Esophagus muscularis mucosa (tissue), 4 donors: ENCODE measurements around the gene RNF8. TPM values are rescaled to one million over a fixed set of nuclear protein-coding genes. Genes with fewer than 3 reads are reported as not detected.

Experiments
- DNase-seq: peaks from one replicate; pipeline ENCODE4 v3.0.0-alpha.2; 2017; ENCODE audit errors: extremely low spot score
- H3K27ac ChIP-seq, 4 donors: fragments of 200-600 bp; sonication (generic); replicated peaks in 1 of 4; 1 replicate in 3 of 4; 2 replicates in 1 of 4; pipeline ENCODE4 v1.5.1; 2016 to 2019; ENCODE audit warnings: mild to moderate bottlenecking in 1 of 4
- H3K27me3 ChIP-seq, 4 donors: fragments of 200-600 bp; sonication (generic); one replicate each; pipeline versions ENCODE4 v1.5.1 to v1.6.0; 2016 to 2019
- H3K36me3 ChIP-seq, 4 donors: fragments of 200-600 bp; sonication (generic); one replicate each; pipeline ENCODE4 v1.5.1; 2016 to 2019
- H3K4me1 ChIP-seq, 4 donors: fragments of 200-600 bp; sonication (generic); one replicate each; pipeline ENCODE4 v1.5.1; 2016 to 2019
- H3K4me3 ChIP-seq, 4 donors: fragments of 200-600 bp; sonication (generic); 1 replicate in 2 of 4; 2 replicates in 2 of 4; pipeline ENCODE4 v1.5.1; 2016 to 2019; ENCODE audit warnings: mild to moderate bottlenecking in 4 of 4, moderate library complexity in 1 of 4
- H3K9me3 ChIP-seq, 4 donors: fragments of 200-600 bp; sonication (generic); 1 replicate in 3 of 4; 2 replicates in 1 of 4; pipeline ENCODE4 v1.5.1; 2016 to 2019
- EP300 ChIP-seq: sonication (generic); formaldehyde crosslinking; IDR thresholded peaks from one replicate; pipeline ENCODE4 v1.6.1; 2017; ENCODE audit warnings: antibody characterized with exemption
- POLR2A ChIP-seq: fragments of 450-650 bp; IDR thresholded peaks from one replicate; pipeline ENCODE4 v1.6.1; 2017; ENCODE audit warnings: antibody characterized with exemption, moderate library complexity, mild to moderate bottlenecking, low read depth
- POLR2AphosphoS5 ChIP-seq, 2 donors: sonication (generic); formaldehyde crosslinking; IDR thresholded peaks; one replicate each; pipeline ENCODE4 v1.6.1; 2017; ENCODE audit warnings: antibody characterized with exemption in 2 of 2
- WGBS: methylation state at CpG from one replicate; pipeline ENCODE4 v1.1.5; 2018; 5-methylcytosine and 5-hydroxymethylcytosine counted together
- intact Hi-C: fragments of 100-400 bp; cut with DNase I; formaldehyde crosslinking; loops from one replicate; pipeline ENCODE4 v1.15.1; 2023
- total RNA-seq, 4 donors: library from RNA; depleted of rRNA; stranded (reverse); fragments of >200 nt; gene quantifications; one replicate each; pipeline versions ENCODE4 v1.1.0 to v1.2.1, GENCODE V29; 2016
- TF ChIP-seq, protein P1 (sequence below), 3 experiments: fragments of 200-600 bp in 2 of 3; fragments of 450-650 bp in 1 of 3; sonication (generic) in 2 of 3; IDR thresholded peaks; one replicate each; pipeline ENCODE4 v1.5.1; 2017 to 2019; ENCODE audit warnings: antibody characterized with exemption in 3 of 3, mild to moderate bottlenecking in 2 of 3, moderate library complexity in 1 of 3

RNF8 gene
- total RNA-seq, 4 donors from 2014 or later, result 14.7 to 19.9 (median 18.3) TPM

DNA sequence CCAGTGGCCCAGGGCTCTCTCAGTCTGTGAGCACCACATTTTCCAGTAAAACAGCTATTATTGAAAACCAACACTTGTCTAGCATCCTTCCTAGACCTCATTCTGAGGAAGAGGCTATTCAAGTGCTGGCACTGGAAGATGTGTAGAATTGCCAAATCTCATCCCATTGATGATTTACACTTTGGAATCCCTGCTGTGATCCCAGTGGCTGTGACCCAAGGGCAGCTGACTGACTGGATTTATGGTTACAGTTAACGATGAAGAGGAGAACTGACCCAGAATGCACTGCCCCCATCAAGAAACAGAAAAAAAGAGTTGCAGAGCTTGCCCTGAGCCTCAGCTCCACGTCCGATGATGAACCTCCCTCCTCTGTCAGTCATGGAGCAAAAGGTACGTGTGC is 81.6 kb downstream of the RNF8 start:
- 73% methylated on average over 4 of the region's 4 CpGs for WGBS
- Histone ChIP-seq H3K4me3 (no peak overlapping the region), H3K27me3 (no peaks in the 10 kb centered on the region), H3K27ac (no peak overlapping the region), H3K4me1 (peaks cover 19 to 39% (median 34%) of the 10 kb centered on the region in 4 donors), H3K9me3 (no peaks in the 10 kb centered on the region), H3K36me3 (peaks cover 23 to 47% (median 38%) of the 10 kb centered on the region in 4 donors)
- no peak for TF ChIP-seq EP300
- TF ChIP-seq, protein P1, sequence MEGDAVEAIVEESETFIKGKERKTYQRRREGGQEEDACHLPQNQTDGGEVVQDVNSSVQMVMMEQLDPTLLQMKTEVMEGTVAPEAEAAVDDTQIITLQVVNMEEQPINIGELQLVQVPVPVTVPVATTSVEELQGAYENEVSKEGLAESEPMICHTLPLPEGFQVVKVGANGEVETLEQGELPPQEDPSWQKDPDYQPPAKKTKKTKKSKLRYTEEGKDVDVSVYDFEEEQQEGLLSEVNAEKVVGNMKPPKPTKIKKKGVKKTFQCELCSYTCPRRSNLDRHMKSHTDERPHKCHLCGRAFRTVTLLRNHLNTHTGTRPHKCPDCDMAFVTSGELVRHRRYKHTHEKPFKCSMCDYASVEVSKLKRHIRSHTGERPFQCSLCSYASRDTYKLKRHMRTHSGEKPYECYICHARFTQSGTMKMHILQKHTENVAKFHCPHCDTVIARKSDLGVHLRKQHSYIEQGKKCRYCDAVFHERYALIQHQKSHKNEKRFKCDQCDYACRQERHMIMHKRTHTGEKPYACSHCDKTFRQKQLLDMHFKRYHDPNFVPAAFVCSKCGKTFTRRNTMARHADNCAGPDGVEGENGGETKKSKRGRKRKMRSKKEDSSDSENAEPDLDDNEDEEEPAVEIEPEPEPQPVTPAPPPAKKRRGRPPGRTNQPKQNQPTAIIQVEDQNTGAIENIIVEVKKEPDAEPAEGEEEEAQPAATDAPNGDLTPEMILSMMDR (IDR thresholded peaks at IDR 0.05), result no peak
- no peak for TF ChIP-seq POLR2AphosphoS5 (IDR thresholded peaks at IDR 0.05)
- DNase-seq, result no peak
- intact Hi-C loops, result no loop called here

DNA sequence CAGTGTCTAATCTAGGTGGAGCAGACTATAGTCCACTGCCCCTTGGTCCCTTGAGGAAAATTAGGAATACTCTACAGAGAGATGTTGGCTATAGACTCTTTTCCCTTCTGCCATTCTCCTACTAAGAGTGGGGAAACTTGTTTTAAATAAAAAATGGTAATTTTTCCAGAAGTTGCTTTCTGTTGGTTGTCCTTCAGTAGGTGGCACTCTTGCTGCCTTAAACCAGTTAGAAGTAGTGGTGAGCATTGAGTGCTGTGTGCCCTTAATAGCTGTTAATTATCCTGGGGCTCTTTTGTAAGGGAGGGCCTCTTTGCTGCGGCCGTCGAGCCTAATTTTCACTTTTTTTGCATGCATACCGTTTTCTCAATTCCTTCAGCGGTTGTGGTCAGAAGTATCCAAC is 82.0 kb downstream of the RNF8 start:
- Histone ChIP-seq H3K4me1 (peaks cover 19 to 39% (median 34%) of the 10 kb centered on the region in 4 donors), H3K9me3 (no peaks in the 10 kb centered on the region), H3K4me3 (no peak overlapping the region), H3K27me3 (no peaks in the 10 kb centered on the region), H3K36me3 (peaks cover 23 to 52% (median 41%) of the 10 kb centered on the region in 4 donors), H3K27ac (no peak overlapping the region)
- no peak for DNase-seq
- intact Hi-C loops, result no loop called here
- no peak for TF ChIP-seq EP300
- TF ChIP-seq, protein P1 (IDR thresholded peaks at IDR 0.05), result no peak
- TF ChIP-seq POLR2A, result no peak
- no peak for TF ChIP-seq POLR2AphosphoS5 (IDR thresholded peaks at IDR 0.05)
- 88% methylated on average over 5 of the region's 5 CpGs for WGBS

DNA sequence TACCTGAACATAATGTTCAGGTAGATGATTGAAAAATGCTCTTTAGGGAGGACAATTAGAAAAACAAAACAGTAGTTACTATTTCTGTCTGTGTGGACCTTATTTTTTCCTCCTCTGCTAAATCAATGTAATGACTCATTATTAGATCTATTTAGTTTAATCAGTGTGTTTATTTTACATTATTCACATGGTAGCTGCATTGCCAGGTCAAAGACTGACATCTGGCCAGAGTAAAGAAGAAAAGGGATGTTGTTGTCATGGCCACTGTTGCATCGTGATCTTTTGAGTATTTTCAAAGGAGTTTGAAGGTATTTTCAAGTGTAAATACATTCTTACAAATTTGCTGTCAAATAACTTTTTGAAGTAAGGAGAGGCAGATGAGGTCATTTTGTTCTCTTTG is 85.1 kb downstream of the RNF8 start:
- 50% methylated on average over 1 of the region's 1 CpG for WGBS
- intact Hi-C loops, result no loop called here
- no peak for DNase-seq
- Histone ChIP-seq H3K4me3 (no peak overlapping the region), H3K27me3 (no peaks in the 10 kb centered on the region), H3K9me3 (no peaks in the 10 kb centered on the region), H3K4me1 (peaks cover 26 to 45% (median 37%) of the 10 kb centered on the region in 4 donors), H3K36me3 (peaks cover 23 to 55% (median 42%) of the 10 kb centered on the region in 4 donors), H3K27ac (no peak overlapping the region)
- TF ChIP-seq POLR2AphosphoS5 (IDR thresholded peaks at IDR 0.05) (no peak), EP300 (no peak), POLR2A (no peak)
- TF ChIP-seq, protein P1 (IDR thresholded peaks at IDR 0.05), result no peak

DNA sequence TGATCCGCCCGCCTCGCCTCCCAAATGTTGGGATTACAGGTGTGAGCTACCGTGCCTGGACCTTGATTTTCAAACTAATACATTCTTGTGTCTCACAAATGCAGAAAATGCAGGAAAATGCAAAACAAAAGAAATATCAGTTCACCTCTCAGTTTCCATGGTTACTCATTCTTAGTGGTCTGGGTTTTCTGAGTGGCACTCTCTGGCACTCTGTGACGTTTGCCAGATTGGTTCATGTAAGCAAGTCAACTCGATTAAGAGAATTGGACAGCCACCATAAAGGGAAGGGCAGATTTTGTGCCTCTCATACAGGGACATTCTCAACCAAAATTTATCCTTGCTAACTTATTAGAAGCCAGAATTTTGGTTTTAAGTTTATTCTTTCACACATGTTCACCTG is 87.9 kb downstream of the RNF8 start:
- Histone ChIP-seq H3K4me1 (peaks cover 17 to 30% (median 25%) of the 10 kb centered on the region in 4 donors), H3K36me3 (peaks cover 28 to 71% (median 55%) of the 10 kb centered on the region in 4 donors), H3K27me3 (no peaks in the 10 kb centered on the region), H3K27ac (peak overlapping the region in 3 of 4 donors; percentile 56 to 75 (median 66)), H3K4me3 (no peak overlapping the region), H3K9me3 (no peaks in the 10 kb centered on the region)
- 92% methylated on average over 6 of the region's 6 CpGs for WGBS
- TF ChIP-seq EP300 (no peak), POLR2A (no peak), POLR2AphosphoS5 (IDR thresholded peaks at IDR 0.05) (no peak)
- TF ChIP-seq, protein P1 (IDR thresholded peaks at IDR 0.05), result no peak
- intact Hi-C loops, result no loop called here
- DNase-seq, result no peak
